ENCODE data around the gene PRELID2.
A peak's percentile ranks its signal among the peaks of the same experiment; 100 is the strongest.

- TF ChIP-seq CTCF (conservative IDR thresholded peaks at IDR 0.05; ENCODE audit: low read length) = peak; percentile 14; the same call in 1 of the 2 replicates
- no peak for TF ChIP-seq EZH2phosphoT487 (IDR thresholded peaks at IDR 0.05; ENCODE audit: borderline replicate concordance)
Observed at GRCh38 chr5:145791866-145792265, 43.3 kb downstream of the PRELID2 start.
